ENCODE data around the gene GRHL3.

The GRHL3 gene

GRCh38 chr1:24318615-24319311 is 394 bp upstream of the GRHL3 start:
- no peak for DNase-seq

- DNase-seq, result no peak
Measured at GRCh38 chr1:24319962-24320361, 805 bp downstream of the GRHL3 start.

- no peak for DNase-seq
Measured at GRCh38 chr1:24321126-24321525, 2.0 kb downstream of the GRHL3 start.

GRCh38 chr1:24321697-24322469 is 2.7 kb downstream of the GRHL3 start:
- peak; percentile 95 for DNase-seq

- peak; percentile 45 for DNase-seq
Measured at GRCh38 chr1:24322470-24323177, 3.5 kb downstream of the GRHL3 start.

GRCh38 chr1:24323281-24323680 is 4.1 kb downstream of the GRHL3 start:
- DNase-seq, result no peak

- no peak for DNase-seq
Measured at GRCh38 chr1:24324903-24325302, 5.7 kb downstream of the GRHL3 start.

- DNase-seq, result no peak
Measured at GRCh38 chr1:24325587-24326449, 6.7 kb downstream of the GRHL3 start.

GRCh38 chr1:24327486-24327885 is 8.3 kb downstream of the GRHL3 start:
- DNase-seq, result no peak

- DNase-seq, result no peak
Measured at GRCh38 chr1:24327891-24328290, 8.7 kb downstream of the GRHL3 start.

- DNase-seq, result no peak
Measured at GRCh38 chr1:24329331-24329730, 10.2 kb downstream of the GRHL3 start.

GRCh38 chr1:24329797-24330543 is 10.8 kb downstream of the GRHL3 start:
- DNase-seq, result peak; percentile 77

GRCh38 chr1:24331961-24332673 is 13.0 kb downstream of the GRHL3 start:
- no peak for DNase-seq

- no peak for DNase-seq
Measured at GRCh38 chr1:24336075-24336474, 16.9 kb downstream of the GRHL3 start.

GRCh38 chr1:24337455-24337854 is 18.3 kb downstream of the GRHL3 start:
- DNase-seq, result no peak

GRCh38 chr1:24338447-24338846 is 19.3 kb downstream of the GRHL3 start:
- no peak for DNase-seq

GRCh38 chr1:24339996-24340395 is 20.8 kb downstream of the GRHL3 start:
- DNase-seq, result no peak

- DNase-seq, result no peak
Measured at GRCh38 chr1:24340770-24341169, 21.6 kb downstream of the GRHL3 start.

- DNase-seq, result peak; percentile 34
Measured at GRCh38 chr1:24341260-24341659, 22.1 kb downstream of the GRHL3 start.

GRCh38 chr1:24343412-24344089 is 24.4 kb downstream of the GRHL3 start:
- DNase-seq, result no peak

All from fibroblast of upper back skin (primary cell).